ENCODE data around the gene CAV1.

DNA sequence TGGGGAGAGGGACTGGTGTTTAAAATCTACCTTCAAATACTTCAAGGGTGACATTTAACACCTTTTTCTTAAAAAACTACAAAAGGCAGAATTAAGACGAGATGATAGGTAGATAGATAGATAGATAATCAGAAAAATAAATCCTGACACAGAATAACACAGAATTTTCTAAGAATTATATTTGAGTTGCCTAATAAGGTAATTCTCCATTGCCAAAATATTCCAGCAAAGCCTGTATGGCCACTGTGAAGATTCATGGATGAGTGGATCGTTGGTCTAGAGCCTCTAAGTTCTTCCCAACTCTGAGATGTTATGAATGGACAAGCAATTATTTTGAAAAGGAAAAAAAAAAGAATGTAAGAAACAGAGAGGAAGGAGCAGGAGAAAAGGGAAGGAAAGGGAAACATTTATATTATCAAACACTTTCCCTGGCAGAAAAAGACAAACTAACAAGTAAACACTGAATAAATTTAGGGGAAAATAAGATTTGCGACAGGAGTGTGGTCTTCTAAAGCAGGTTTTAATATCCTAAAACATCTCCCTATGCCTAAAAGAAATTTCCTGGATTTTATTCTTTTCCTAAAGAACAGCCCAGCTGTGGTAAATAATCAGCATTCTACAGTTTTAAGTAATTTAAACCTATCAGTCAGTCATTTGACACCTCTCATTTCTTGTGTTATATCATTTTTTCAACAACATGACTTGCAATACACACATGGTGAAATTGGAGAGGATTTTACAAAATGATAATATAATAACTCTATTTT lies 32.8 kb upstream of the CAV1 start:
- TF ChIP-seq, protein P1, sequence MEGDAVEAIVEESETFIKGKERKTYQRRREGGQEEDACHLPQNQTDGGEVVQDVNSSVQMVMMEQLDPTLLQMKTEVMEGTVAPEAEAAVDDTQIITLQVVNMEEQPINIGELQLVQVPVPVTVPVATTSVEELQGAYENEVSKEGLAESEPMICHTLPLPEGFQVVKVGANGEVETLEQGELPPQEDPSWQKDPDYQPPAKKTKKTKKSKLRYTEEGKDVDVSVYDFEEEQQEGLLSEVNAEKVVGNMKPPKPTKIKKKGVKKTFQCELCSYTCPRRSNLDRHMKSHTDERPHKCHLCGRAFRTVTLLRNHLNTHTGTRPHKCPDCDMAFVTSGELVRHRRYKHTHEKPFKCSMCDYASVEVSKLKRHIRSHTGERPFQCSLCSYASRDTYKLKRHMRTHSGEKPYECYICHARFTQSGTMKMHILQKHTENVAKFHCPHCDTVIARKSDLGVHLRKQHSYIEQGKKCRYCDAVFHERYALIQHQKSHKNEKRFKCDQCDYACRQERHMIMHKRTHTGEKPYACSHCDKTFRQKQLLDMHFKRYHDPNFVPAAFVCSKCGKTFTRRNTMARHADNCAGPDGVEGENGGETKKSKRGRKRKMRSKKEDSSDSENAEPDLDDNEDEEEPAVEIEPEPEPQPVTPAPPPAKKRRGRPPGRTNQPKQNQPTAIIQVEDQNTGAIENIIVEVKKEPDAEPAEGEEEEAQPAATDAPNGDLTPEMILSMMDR (conservative IDR thresholded peaks at IDR 0.05 in 1 of 2, IDR thresholded peaks at IDR 0.05 in 1 of 2; ENCODE audit: low read depth in 1 of 2, low read length in 2 of 2), result no peak
- TF ChIP-seq EZH2 (IDR thresholded peaks at IDR 0.05; ENCODE audit: low read length, missing control alignments), result no peak

Data from fibroblast of lung (primary cell).